ENCODE measurements around the gene PCDHGA4. TPM values are rescaled to one million over a fixed set of nuclear protein-coding genes. Genes with fewer than 3 reads are reported as not detected.

Gene PCDHGA4
- total and polyA plus RNA-seq, 2 of the 8 experiments (the other 6 are each of a cell fraction or from before 2014, with no cell fraction given): 1.4 to 1.9 TPM

- no peaks in the 10 kb centered on the region for H3K79me1 ChIP-seq (ENCODE audit: low read depth, low read length)
- H3K27me3 ChIP-seq (replicated peaks in 1 of 4; ENCODE audit: control insufficient read depth in 3 of 4, extremely low read depth in 1 of 4, insufficient read depth in 3 of 4, low read length in 3 of 4): no peaks in the 10 kb centered on the region
- no peak within 1 kb of the TSS for H2BK5ac ChIP-seq (ENCODE audit: low read depth, low read length)
- no peak for DNase-seq (ENCODE audit: low read depth in 1 of 2, low spot score in 2 of 2)
- no peak within 1 kb of the TSS for H4K91ac ChIP-seq (replicated peaks; ENCODE audit: insufficient read length, low read length)
- H3K4me3 ChIP-seq (ENCODE audit: extremely low read depth in 1 of 4, insufficient read depth in 2 of 4, low read depth in 3 of 4, low read length in 4 of 4): no peak within 1 kb of the TSS
- no peak within 1 kb of the TSS for H2AFZ ChIP-seq (ENCODE audit: low read length)
- FAIRE-seq: no peak
- no peaks in the 10 kb centered on the region; the same call in 1 of the 2 replicates for H3K23me2 ChIP-seq (ENCODE audit: low read depth, low read length)
- TF ChIP-seq KDM1A (IDR thresholded peaks at IDR 0.05; ENCODE audit: borderline replicate concordance, low read length) (no peak), YY1 (IDR thresholded peaks at IDR 0.05; ENCODE audit: low read depth, low read length) (no peak), EGR1 (IDR thresholded peaks at IDR 0.05; ENCODE audit: borderline replicate concordance, low read depth, low read length) (no peak), CTBP2 (IDR thresholded peaks at IDR 0.05; ENCODE audit: borderline replicate concordance, insufficient read depth, insufficient read length, low read length) (no peak), ATF3 (IDR thresholded peaks at IDR 0.05; ENCODE audit: insufficient read depth, low read depth, low read length) (no peak), MAFK (IDR thresholded peaks at IDR 0.05; ENCODE audit: low read depth, low read length) (no peak), EZH2 (IDR thresholded peaks at IDR 0.05; ENCODE audit: low read depth, low read length, severe bottlenecking) (no peak), NANOG (IDR thresholded peaks at IDR 0.05; ENCODE audit: insufficient read depth, low read depth, low read length, poor library complexity, severe bottlenecking) (no peak), FOSL1 (IDR thresholded peaks at IDR 0.05; ENCODE audit: insufficient read depth, low read depth, low read length) (no peak)
- H3K4ac ChIP-seq (replicated peaks; ENCODE audit: insufficient read length, low read depth, low read length): no peak within 1 kb of the TSS
- no peak within 1 kb of the TSS for H3K56ac ChIP-seq (replicated peaks; ENCODE audit: insufficient read length, low read depth, low read length)
- ChIA-PET POLR2A (ENCODE audit: partially characterized antibody) (no interaction called here), CTCF (ENCODE audit: partially characterized antibody) (interaction anchor here (0.7 to 1.0 kb wide), 3 partner anchors 27 to 160 kb away, joined by 3 to 4 read pairs (median 3); partner anchors contain the start of gene PCDHB14)
- no peak within 1 kb of the TSS for H2BK12ac ChIP-seq (ENCODE audit: low read depth, low read length)
- H3K23ac ChIP-seq (ENCODE audit: insufficient read length): no peak within 1 kb of the TSS
- H2BK15ac ChIP-seq (ENCODE audit: low read length): no peak within 1 kb of the TSS
- H3K9ac ChIP-seq (replicated peaks in 1 of 4; ENCODE audit: extremely low read depth in 1 of 4, low read depth in 3 of 4, low read length in 3 of 4): no peak within 1 kb of the TSS
- H4K20me1 ChIP-seq (replicated peaks in 1 of 2; ENCODE audit: control insufficient read depth in 1 of 2, insufficient read depth in 2 of 2, low read length in 2 of 2): no peaks in the 10 kb centered on the region
- no peak within 1 kb of the TSS; the same call in 1 of the 2 replicates for H4K8ac ChIP-seq (ENCODE audit: extremely low read depth, insufficient read depth, low read length)
- no peak within 1 kb of the TSS for H2AK5ac ChIP-seq (ENCODE audit: low read depth, low read length)
- WGBS, 2 experiments (ENCODE audit: extremely low coverage in 1 of 2, insufficient coverage in 1 of 2, insufficient read length in 1 of 2, insufficient replicate concordance in 2 of 2, low coverage in 1 of 2, low lambda C conversion rate in 2 of 2, missing lambda C conversion rate in 1 of 2): 95% methylated on average over 37 of the region's 37 CpGs; no CpG with 5 or more reads in 1 of the 2 experiments
- H3K27ac ChIP-seq (ENCODE audit: low read depth, low read length): no peak within 1 kb of the TSS
- H3K9me3 ChIP-seq (ENCODE audit: insufficient read depth in 2 of 2, low read depth in 1 of 2, low read length in 1 of 2): peaks cover 22 to 26% of the 10 kb centered on the region in 2 experiments
- no peak within 1 kb of the TSS for H4K5ac ChIP-seq (ENCODE audit: insufficient read length, low read depth, low read length)
- H3K36me3 ChIP-seq (ENCODE audit: control insufficient read depth in 2 of 4, insufficient read depth in 4 of 4, low read length in 3 of 4): no peaks in the 10 kb centered on the region; a peak in 1 of 8 replicates
- H3K79me2 ChIP-seq (ENCODE audit: control insufficient read depth in 1 of 2, insufficient read depth in 2 of 2, low read length in 2 of 2): no peaks in the 10 kb centered on the region
- H3K4me2 ChIP-seq (ENCODE audit: insufficient read depth in 1 of 2, low read depth in 2 of 2, low read length in 2 of 2): no peak within 1 kb of the TSS
- H3K14ac ChIP-seq (ENCODE audit: insufficient read length): no peak within 1 kb of the TSS
- no peak within 1 kb of the TSS for H2BK120ac ChIP-seq (replicated peaks; ENCODE audit: low read depth, low read length)
- H3K18ac ChIP-seq (ENCODE audit: extremely low read depth, low read length): no peak within 1 kb of the TSS
- no peak within 1 kb of the TSS for H2BK20ac ChIP-seq (ENCODE audit: low read length)
- H3K4me1 ChIP-seq (replicated peaks in 1 of 4; ENCODE audit: control insufficient read depth in 3 of 4, insufficient read depth in 4 of 4, low read length in 3 of 4): no peaks in the 10 kb centered on the region
These were observed 27.9 kb downstream of the PCDHGA4 start, which contains the start of gene PCDHGA7 for GRCh38 chr5:141382469-141383294. Gene PCDHGA7, plus strand, starts transcription at chr5:141382742. Its CDS starts 158 bp downstream, at chr5:141382900.

Measured in H1 (cell line).